Left ventricle myocardium inferior (tissue), 1 donor: ENCODE data around the gene GTF2I. TPM values are rescaled to one million over a fixed set of nuclear protein-coding genes. Genes with fewer than 3 reads are reported as not detected.
A peak's percentile ranks its signal among the peaks of the same experiment; 100 is the strongest.
"Not testable (repeated sequence)": the region's sequence is repeated elsewhere in the genome, so short reads cannot be mapped to it uniquely, and the experiment has no call there.

Experiments used
- DNase-seq: peaks from one replicate; pipeline ENCODE4 v3.0.0-alpha.2; 2020
- H3K27ac ChIP-seq: fragments of 200-600 bp; replicated peaks from 2 replicates; pipeline ENCODE4 v1.8.0; 2021
- H3K27me3 ChIP-seq: fragments of 200-600 bp; 2 replicates; pipeline ENCODE4 v1.8.0; 2021; ENCODE audit warnings: low read depth
- H3K36me3 ChIP-seq: fragments of 200-600 bp; 2 replicates; pipeline ENCODE4 v1.8.0; 2021
- H3K4me1 ChIP-seq: fragments of 200-600 bp; 2 replicates; pipeline ENCODE4 v1.8.0; 2021
- H3K4me3 ChIP-seq: fragments of 200-600 bp; 2 replicates; pipeline ENCODE4 v1.8.0; 2021; ENCODE audit warnings: mild to moderate bottlenecking, moderate library complexity
- H3K9me3 ChIP-seq: fragments of 200-600 bp; replicated peaks from 2 replicates; pipeline ENCODE4 v1.8.0; 2021
- CTCF ChIP-seq: fragments of 200-600 bp; IDR thresholded peaks from 2 replicates; pipeline ENCODE4 v1.8.0; 2021; ENCODE audit warnings: antibody characterized with exemption, mild to moderate bottlenecking, borderline replicate concordance
- intact Hi-C: fragments of 100-400 bp; cut with micrococcal nuclease; formaldehyde crosslinking; loops from one replicate; pipeline ENCODE4 v1.11.0; 2022
- total RNA-seq: library from RNA; stranded (reverse); fragmentation: NEBNext Ultra II Directional; extraction: Animal tissue kit (Norgen Biotek cat#: 25700); gene quantifications from one replicate; pipeline ENCODE4 v1.2.1, GENCODE V29; 2021
- donor health status: DM: no; HTN: yes; CAD: no; lungs with severe emphysema.

Gene GTF2I
- total RNA-seq, 1 donor from 2014 or later = 122 TPM

GRCh38 chr7:74633451-74633921 lies 24.0 kb upstream of the GTF2I start:
- no peaks in the 10 kb centered on the region for H3K27me3 ChIP-seq
- no peak overlapping the region for H3K27ac ChIP-seq
- intact Hi-C loops = no loop called here
- H3K36me3 ChIP-seq = no peaks in the 10 kb centered on the region
- H3K9me3 ChIP-seq = no peaks in the 10 kb centered on the region
- no peak for TF ChIP-seq CTCF
- no peak overlapping the region for H3K4me3 ChIP-seq
- H3K4me1 ChIP-seq = peaks cover 14% of the 10 kb centered on the region
- no peak for DNase-seq

GRCh38 chr7:74637745-74638144 lies 19.8 kb upstream of the GTF2I start:
- intact Hi-C loops = no loop called here
- no peaks in the 10 kb centered on the region for H3K36me3 ChIP-seq
- no peak for TF ChIP-seq CTCF
- no peaks in the 10 kb centered on the region for H3K9me3 ChIP-seq
- no peak for DNase-seq
- no peak overlapping the region for H3K27ac ChIP-seq
- H3K27me3 ChIP-seq = no peaks in the 10 kb centered on the region
- H3K4me1 ChIP-seq = peaks cover 13% of the 10 kb centered on the region
- no peak overlapping the region for H3K4me3 ChIP-seq

- peaks cover 16% of the 10 kb centered on the region for H3K4me1 ChIP-seq
- peak overlapping the region; percentile 56 for H3K4me3 ChIP-seq
- H3K36me3 ChIP-seq, H3K27me3 ChIP-seq, intact Hi-C loops, H3K9me3 ChIP-seq: not testable (repeated sequence)
- DNase-seq = peak; percentile 58
- H3K27ac ChIP-seq = peak overlapping the region; percentile 76
Observed at GRCh38 chr7:74650055-74650454, 7.5 kb upstream of the GTF2I start.

- H3K4me3 ChIP-seq = peak overlapping the region; percentile 56
- peak overlapping the region; percentile 76 for H3K27ac ChIP-seq
- DNase-seq, H3K27me3 ChIP-seq, H3K9me3 ChIP-seq, intact Hi-C loops, H3K36me3 ChIP-seq: not testable (repeated sequence)
- peaks cover 20% of the 10 kb centered on the region for H3K4me1 ChIP-seq
Observed at GRCh38 chr7:74650493-74651132, 6.9 kb upstream of the GTF2I start.

- H3K27me3 ChIP-seq, H3K27ac ChIP-seq, H3K4me3 ChIP-seq, DNase-seq, intact Hi-C loops, H3K9me3 ChIP-seq, H3K36me3 ChIP-seq: not testable (repeated sequence)
- H3K4me1 ChIP-seq = peaks cover 25% of the 10 kb centered on the region
Observed at GRCh38 chr7:74651133-74651504, 6.4 kb upstream of the GTF2I start.

- Histone ChIP-seq H3K27me3 (no peaks in the 10 kb centered on the region), H3K4me3 (no peak overlapping the region), H3K9me3 (no peaks in the 10 kb centered on the region), H3K27ac (no peak overlapping the region), H3K4me1 (peaks cover 42% of the 10 kb centered on the region), H3K36me3 (no peaks in the 10 kb centered on the region)
- no peak for TF ChIP-seq CTCF
- no peak for DNase-seq
- intact Hi-C loops = no loop called here
Observed at GRCh38 chr7:74653686-74654181, 3.8 kb upstream of the GTF2I start.

- no peaks in the 10 kb centered on the region for H3K36me3 ChIP-seq
- no peak for DNase-seq
- no peak for TF ChIP-seq CTCF
- intact Hi-C loops = no loop called here
- no peak overlapping the region for H3K4me3 ChIP-seq
- peaks cover 45% of the 10 kb centered on the region for H3K4me1 ChIP-seq
- no peaks in the 10 kb centered on the region for H3K27me3 ChIP-seq
- no peak overlapping the region for H3K27ac ChIP-seq
- H3K9me3 ChIP-seq = no peaks in the 10 kb centered on the region
Observed at GRCh38 chr7:74654811-74655210, 2.7 kb upstream of the GTF2I start.
